ENCODE data around the gene HCFC1. TPM values are rescaled to one million over a fixed set of nuclear protein-coding genes. Genes with fewer than 3 reads are reported as not detected.

Gene HCFC1
- total and polyA plus RNA-seq, 9 of the 15 experiments (the other 6 are each of a cell fraction or from before 2014, with no cell fraction given) = 2.8 to 133 (median 17.1) TPM

- TF ChIP-seq ZBTB40 (IDR thresholded peaks at IDR 0.05) (0 out of 2 replicates have a peak, but pooled peaks have one; percentile 34), ZBTB40 (CRISPR knock-in tag; IDR thresholded peaks at IDR 0.05) (no peak), SMARCA4 (IDR thresholded peaks at IDR 0.05) (0 out of 2 replicates have a peak, but pooled peaks have one; percentile 7), CBFA2T2 (conservative IDR thresholded peaks at IDR 0.05) (no peak), TCFL5 (CRISPR knock-in tag; conservative IDR thresholded peaks at IDR 0.05) (no peak), ZNF589 (CRISPR knock-in tag; IDR thresholded peaks at IDR 0.05; ENCODE audit: low read depth) (0 out of 2 replicates have a peak, but pooled peaks have one; percentile 21), TAF1 (IDR thresholded peaks at IDR 0.05; ENCODE audit: control insufficient read depth, extremely low read depth, insufficient read depth, low read length, severe bottlenecking) (no peak), FOXJ2 (tag; IDR thresholded peaks at IDR 0.05) (no peak), SUPT5H (IDR thresholded peaks at IDR 0.05) (peak; percentile 44; the same call in 1 of the 2 replicates), KLF6 (CRISPR knock-in tag; IDR thresholded peaks at IDR 0.05; ENCODE audit: borderline replicate concordance) (no peak), HDGF (IDR thresholded peaks at IDR 0.05) (peak; percentile 80; the same call in 1 of the 2 replicates)
Observed at GRCh38 chrX:153973127-153974002, 1.7 kb upstream of the HCFC1 start (continued).
